22Rv1 (cell line): ENCODE data around the gene GALNTL6.

ENCODE experiments used
- CTCF ChIP-seq: fragments of 450-650 bp; IDR thresholded peaks from 2 replicates; pipeline ENCODE4 v1.5.1; 2017; ENCODE audit warnings: mild to moderate bottlenecking
- ZFX ChIP-seq: fragments of 450-650 bp; IDR thresholded peaks from 2 replicates; pipeline ENCODE4 v1.6.1; 2017; ENCODE audit warnings: antibody characterized with exemption, borderline replicate concordance

- TF ChIP-seq CTCF (no peak), ZFX (no peak)
Measured at GRCh38 chr4:172806841-172807240, 993.6 kb downstream of the GALNTL6 start.
